Neural progenitor cell (in vitro differentiated cells): Measurements from ENCODE around the gene RPL3.

Experiments
- EZH2 ChIP-seq: fragments of 200-600 bp; sonication (generic); IDR thresholded peaks from 2 replicates; pipeline ENCODE4 v1.6.1; 2017; ENCODE audit warnings: antibody characterized with exemption, mild to moderate bottlenecking, moderate library complexity
- EZH2phosphoT487 ChIP-seq: fragments of 200-600 bp; sonication (generic); IDR thresholded peaks from 2 replicates; pipeline ENCODE4 v1.6.1; 2017; ENCODE audit warnings: antibody characterized with exemption
- TF ChIP-seq, protein P1 (sequence below): fragments of 200-600 bp; sonication (generic); IDR thresholded peaks from 2 replicates; pipeline ENCODE4 v1.5.1; 2017; ENCODE audit warnings: antibody characterized with exemption, mild to moderate bottlenecking

DNA sequence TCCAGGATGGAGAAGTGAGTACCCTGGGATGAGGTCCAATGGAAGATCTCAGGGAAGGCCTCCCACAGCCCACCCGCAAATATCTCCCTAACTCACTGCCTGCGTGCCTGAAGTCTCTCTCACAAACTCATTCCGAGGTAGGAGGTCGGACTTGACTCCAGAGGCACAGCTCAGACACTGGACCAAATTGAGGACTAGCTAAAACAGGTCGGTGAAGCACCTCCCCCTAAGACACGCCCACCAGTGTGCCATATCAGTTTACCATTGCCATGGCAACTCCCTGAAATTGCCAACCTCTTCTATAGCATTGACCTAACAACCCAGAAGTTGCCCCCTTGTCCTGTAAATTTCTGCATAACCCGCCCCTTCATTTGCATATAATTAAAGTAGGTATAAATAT is 17.5 kb downstream of the RPL3 start:
- TF ChIP-seq, protein P1, sequence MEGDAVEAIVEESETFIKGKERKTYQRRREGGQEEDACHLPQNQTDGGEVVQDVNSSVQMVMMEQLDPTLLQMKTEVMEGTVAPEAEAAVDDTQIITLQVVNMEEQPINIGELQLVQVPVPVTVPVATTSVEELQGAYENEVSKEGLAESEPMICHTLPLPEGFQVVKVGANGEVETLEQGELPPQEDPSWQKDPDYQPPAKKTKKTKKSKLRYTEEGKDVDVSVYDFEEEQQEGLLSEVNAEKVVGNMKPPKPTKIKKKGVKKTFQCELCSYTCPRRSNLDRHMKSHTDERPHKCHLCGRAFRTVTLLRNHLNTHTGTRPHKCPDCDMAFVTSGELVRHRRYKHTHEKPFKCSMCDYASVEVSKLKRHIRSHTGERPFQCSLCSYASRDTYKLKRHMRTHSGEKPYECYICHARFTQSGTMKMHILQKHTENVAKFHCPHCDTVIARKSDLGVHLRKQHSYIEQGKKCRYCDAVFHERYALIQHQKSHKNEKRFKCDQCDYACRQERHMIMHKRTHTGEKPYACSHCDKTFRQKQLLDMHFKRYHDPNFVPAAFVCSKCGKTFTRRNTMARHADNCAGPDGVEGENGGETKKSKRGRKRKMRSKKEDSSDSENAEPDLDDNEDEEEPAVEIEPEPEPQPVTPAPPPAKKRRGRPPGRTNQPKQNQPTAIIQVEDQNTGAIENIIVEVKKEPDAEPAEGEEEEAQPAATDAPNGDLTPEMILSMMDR, result no peak
- TF ChIP-seq EZH2phosphoT487 (no peak), EZH2 (no peak)
